Measurements from ENCODE around the gene LHFPL6. TPM values are rescaled to one million over a fixed set of nuclear protein-coding genes. Genes with fewer than 3 reads are reported as not detected.

LHFPL6 gene
- total and polyA plus RNA-seq, 2 experiments from 2014 or later: 91.2 to 111 TPM

DNA sequence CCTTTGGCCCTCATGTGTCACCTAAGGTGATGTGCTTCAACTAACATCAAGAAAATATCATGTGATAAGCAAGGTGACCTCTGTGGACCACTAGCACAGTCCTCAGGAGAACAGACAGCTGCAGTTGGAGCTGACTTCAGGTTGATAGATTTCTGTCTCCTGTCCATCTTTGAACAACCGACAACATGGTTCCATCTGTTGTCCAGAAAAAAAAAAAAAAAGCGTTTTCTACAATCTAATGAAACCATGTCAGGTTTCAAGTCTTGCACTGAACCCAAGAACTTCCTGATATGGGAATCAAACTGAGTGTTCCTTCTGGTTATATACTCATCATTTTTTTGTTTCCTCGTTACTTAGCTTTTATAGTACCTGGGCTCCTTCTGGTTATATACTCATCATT lies 75.7 kb downstream of the LHFPL6 start:
- Histone ChIP-seq H3F3A (ENCODE audit: insufficient read depth) (peaks cover 57% of the 10 kb centered on the region), H3K79me2 (ENCODE audit: insufficient read depth) (peaks cover 78% of the 10 kb centered on the region), H3K9me2 (ENCODE audit: insufficient read depth) (no peaks in the 10 kb centered on the region), H3K9ac (peak overlapping the region; percentile 13), H3K4me3 (peak overlapping the region; percentile 24), H4K20me1 (ENCODE audit: insufficient read depth) (no peaks in the 10 kb centered on the region), H3K4me1 (ENCODE audit: insufficient read depth) (peaks cover 53% of the 10 kb centered on the region), H2AFZ (peak overlapping the region; percentile 18; the same call in 1 of the 2 replicates), H3K36me3 (ENCODE audit: low read depth) (no peaks in the 10 kb centered on the region), H3K27ac (peak overlapping the region; percentile 77), H3K9me3 (ENCODE audit: low read depth) (no peaks in the 10 kb centered on the region), H3K27me3 (replicated peaks; ENCODE audit: insufficient read depth) (no peaks in the 10 kb centered on the region), H3K4me2 (ENCODE audit: unreplicated experiment) (peak overlapping the region; percentile 74)
- WGBS, 2 experiments (ENCODE audit: low coverage in 1 of 2, low lambda C conversion rate in 2 of 2, missing lambda C conversion rate in 2 of 2): 73 to 83% methylated on average over 3 of the region's 3 CpGs
- TF ChIP-seq EZH2 (IDR thresholded peaks at IDR 0.05; ENCODE audit: insufficient read depth, poor library complexity, severe bottlenecking) (no peak), EZH2phosphoT487 (IDR thresholded peaks at IDR 0.05; ENCODE audit: insufficient read depth, low read depth) (no peak)
- in situ Hi-C loops (cut with MboI): no loop called here
- DNase-seq: no peak

DNA sequence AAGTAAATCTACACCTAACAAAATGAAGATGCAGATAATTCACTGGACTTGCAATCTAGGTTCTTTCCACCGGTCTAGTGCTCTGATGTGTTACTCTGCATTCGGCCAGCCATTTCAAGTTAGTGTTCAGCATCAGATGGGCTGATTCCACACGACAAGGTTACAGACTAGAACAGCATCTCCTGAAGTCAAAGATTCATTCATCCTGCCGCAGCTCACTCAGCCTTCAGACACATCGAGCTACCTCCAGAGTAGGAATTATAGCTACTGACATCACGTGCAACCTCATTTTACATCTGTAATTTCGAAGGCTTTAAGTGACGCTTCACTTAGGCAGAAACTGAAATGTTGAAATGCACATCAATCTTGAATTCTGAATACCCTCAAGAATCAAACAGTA lies 76.5 kb downstream of the LHFPL6 start:
- in situ Hi-C loops (cut with MboI): no loop called here
- H3K4me3 ChIP-seq: no peak overlapping the region
- DNase-seq: no peak
- H3K27ac ChIP-seq: no peak overlapping the region; the same call in 1 of the 2 replicates
- no peak overlapping the region for H2AFZ ChIP-seq
- H3K9ac ChIP-seq: no peak overlapping the region
- H3K9me3 ChIP-seq (ENCODE audit: low read depth): no peaks in the 10 kb centered on the region
- H3K27me3 ChIP-seq (replicated peaks; ENCODE audit: insufficient read depth): no peaks in the 10 kb centered on the region
- no peaks in the 10 kb centered on the region for H4K20me1 ChIP-seq (ENCODE audit: insufficient read depth)
- TF ChIP-seq EZH2 (IDR thresholded peaks at IDR 0.05; ENCODE audit: insufficient read depth, poor library complexity, severe bottlenecking): no peak
- no peak for TF ChIP-seq EZH2phosphoT487 (IDR thresholded peaks at IDR 0.05; ENCODE audit: insufficient read depth, low read depth)
- H3K4me2 ChIP-seq (ENCODE audit: unreplicated experiment): no peak overlapping the region
- H3K9me2 ChIP-seq (ENCODE audit: insufficient read depth): no peaks in the 10 kb centered on the region
- peaks cover 50% of the 10 kb centered on the region for H3F3A ChIP-seq (ENCODE audit: insufficient read depth)
- 93 to 94% methylated on average over 8 of the region's 8 CpGs for WGBS, 2 experiments (ENCODE audit: low coverage in 1 of 2, low lambda C conversion rate in 2 of 2, missing lambda C conversion rate in 2 of 2)
- no peaks in the 10 kb centered on the region for H3K36me3 ChIP-seq (ENCODE audit: low read depth)
- H3K79me2 ChIP-seq (ENCODE audit: insufficient read depth): peaks cover 78% of the 10 kb centered on the region
- peaks cover 45% of the 10 kb centered on the region for H3K4me1 ChIP-seq (ENCODE audit: insufficient read depth)

- Histone ChIP-seq H3K4me1 (ENCODE audit: insufficient read depth) (peaks cover 35% of the 10 kb centered on the region), H3K4me2 (ENCODE audit: unreplicated experiment) (no peak overlapping the region), H3K79me2 (ENCODE audit: insufficient read depth) (peaks cover 76% of the 10 kb centered on the region), H3K27me3 (replicated peaks; ENCODE audit: insufficient read depth) (no peaks in the 10 kb centered on the region), H3K9ac (no peak overlapping the region), H3K9me2 (ENCODE audit: insufficient read depth) (no peaks in the 10 kb centered on the region), H3K36me3 (ENCODE audit: low read depth) (no peaks in the 10 kb centered on the region), H3K27ac (no peak overlapping the region), H3K9me3 (ENCODE audit: low read depth) (no peaks in the 10 kb centered on the region), H2AFZ (no peak overlapping the region), H4K20me1 (ENCODE audit: insufficient read depth) (no peaks in the 10 kb centered on the region), H3F3A (ENCODE audit: insufficient read depth) (peaks cover 40% of the 10 kb centered on the region), H3K4me3 (no peak overlapping the region)
- TF ChIP-seq EZH2phosphoT487 (IDR thresholded peaks at IDR 0.05; ENCODE audit: insufficient read depth, low read depth) (no peak), EZH2 (IDR thresholded peaks at IDR 0.05; ENCODE audit: insufficient read depth, poor library complexity, severe bottlenecking) (no peak)
- in situ Hi-C loops (cut with MboI): no loop called here
- WGBS, 2 experiments (ENCODE audit: low coverage in 1 of 2, low lambda C conversion rate in 2 of 2, missing lambda C conversion rate in 2 of 2): 66 to 67% methylated on average over 1 of the region's 1 CpG
- DNase-seq: no peak
These were observed 77.5 kb downstream of the LHFPL6 start for GRCh38 chr13:39525506-39525905.

- Histone ChIP-seq H3K36me3 (ENCODE audit: low read depth) (no peaks in the 10 kb centered on the region), H3K9me3 (ENCODE audit: low read depth) (no peaks in the 10 kb centered on the region), H3K27ac (no peak overlapping the region), H3K27me3 (replicated peaks; ENCODE audit: insufficient read depth) (no peaks in the 10 kb centered on the region), H3K9ac (no peak overlapping the region), H3K9me2 (ENCODE audit: insufficient read depth) (no peaks in the 10 kb centered on the region), H3K4me2 (ENCODE audit: unreplicated experiment) (no peak overlapping the region), H3F3A (ENCODE audit: insufficient read depth) (peaks cover 39% of the 10 kb centered on the region), H4K20me1 (ENCODE audit: insufficient read depth) (no peaks in the 10 kb centered on the region), H3K4me1 (ENCODE audit: insufficient read depth) (peaks cover 33% of the 10 kb centered on the region), H3K4me3 (no peak overlapping the region), H3K79me2 (ENCODE audit: insufficient read depth) (peaks cover 75% of the 10 kb centered on the region), H2AFZ (no peak overlapping the region)
- TF ChIP-seq EZH2 (IDR thresholded peaks at IDR 0.05; ENCODE audit: insufficient read depth, poor library complexity, severe bottlenecking): no peak
- TF ChIP-seq EZH2phosphoT487 (IDR thresholded peaks at IDR 0.05; ENCODE audit: insufficient read depth, low read depth): no peak
- DNase-seq: no peak
- WGBS, 2 experiments (ENCODE audit: low coverage in 1 of 2, low lambda C conversion rate in 2 of 2, missing lambda C conversion rate in 2 of 2): 94 to 97% methylated on average over 4 of the region's 4 CpGs
- in situ Hi-C loops (cut with MboI): no loop called here
These were observed 78.2 kb downstream of the LHFPL6 start for GRCh38 chr13:39524795-39525194.

GRCh38 chr13:39522329-39522728 lies 80.7 kb downstream of the LHFPL6 start:
- H3K4me1 ChIP-seq (ENCODE audit: insufficient read depth): peaks cover 12% of the 10 kb centered on the region
- H3K4me2 ChIP-seq (ENCODE audit: unreplicated experiment): no peak overlapping the region
- H4K20me1 ChIP-seq (ENCODE audit: insufficient read depth): no peaks in the 10 kb centered on the region
- TF ChIP-seq EZH2phosphoT487 (IDR thresholded peaks at IDR 0.05; ENCODE audit: insufficient read depth, low read depth) (no peak), EZH2 (IDR thresholded peaks at IDR 0.05; ENCODE audit: insufficient read depth, poor library complexity, severe bottlenecking) (no peak)
- no peaks in the 10 kb centered on the region for H3K36me3 ChIP-seq (ENCODE audit: low read depth)
- in situ Hi-C loops (cut with MboI): no loop called here
- H3K79me2 ChIP-seq (ENCODE audit: insufficient read depth): peaks cover 79% of the 10 kb centered on the region
- no peak overlapping the region for H3K4me3 ChIP-seq
- H3K9ac ChIP-seq: no peak overlapping the region
- no peak overlapping the region for H2AFZ ChIP-seq
- WGBS, 2 experiments (ENCODE audit: low coverage in 1 of 2, low lambda C conversion rate in 2 of 2, missing lambda C conversion rate in 2 of 2): 99 to 100% methylated on average over 4 of the region's 4 CpGs
- no peaks in the 10 kb centered on the region for H3K27me3 ChIP-seq (replicated peaks; ENCODE audit: insufficient read depth)
- H3K9me3 ChIP-seq (ENCODE audit: low read depth): no peaks in the 10 kb centered on the region
- H3K9me2 ChIP-seq (ENCODE audit: insufficient read depth): no peaks in the 10 kb centered on the region
- H3F3A ChIP-seq (ENCODE audit: insufficient read depth): peaks cover 17% of the 10 kb centered on the region
- no peak for DNase-seq
- H3K27ac ChIP-seq: no peak overlapping the region

Measured in GM23248 (cell line).